NCI-H510A (cell line): Measurements from ENCODE around the gene KCTD3.

Source experiments
- DNase-seq: peaks from one replicate; lab custom pipeline; 2025; lab: John Stamatoyannopoulos, UW

KCTD3 gene

GRCh38 chr1:215556996-215557395 lies 10.1 kb upstream of the KCTD3 start:
- no peak for DNase-seq

GRCh38 chr1:215557504-215557903 lies 9.6 kb upstream of the KCTD3 start:
- no peak for DNase-seq

GRCh38 chr1:215557992-215558626 lies 9.0 kb upstream of the KCTD3 start:
- no peak for DNase-seq

- DNase-seq, result no peak
These were observed 591 bp downstream of the KCTD3 start for GRCh38 chr1:215567491-215568298.

- DNase-seq, result no peak
These were observed 1.2 kb downstream of the KCTD3 start for GRCh38 chr1:215568299-215568692.

GRCh38 chr1:215569986-215570824 lies 3.1 kb downstream of the KCTD3 start:
- no peak for DNase-seq

- no peak for DNase-seq
These were observed 14.8 kb downstream of the KCTD3 start for GRCh38 chr1:215581896-215582295.

GRCh38 chr1:215583185-215583749 lies 16.2 kb downstream of the KCTD3 start:
- no peak for DNase-seq

GRCh38 chr1:215584389-215584788 lies 17.3 kb downstream of the KCTD3 start:
- DNase-seq, result no peak

GRCh38 chr1:215589650-215590435 lies 22.7 kb downstream of the KCTD3 start:
- DNase-seq, result no peak

GRCh38 chr1:215590779-215591491 lies 23.8 kb downstream of the KCTD3 start:
- no peak for DNase-seq

- no peak for DNase-seq
These were observed 27.5 kb downstream of the KCTD3 start for GRCh38 chr1:215594640-215595039.

GRCh38 chr1:215595231-215595630 lies 28.1 kb downstream of the KCTD3 start:
- no peak for DNase-seq

GRCh38 chr1:215597961-215598360 lies 30.9 kb downstream of the KCTD3 start:
- no peak for DNase-seq

- DNase-seq, result no peak
These were observed 32.4 kb downstream of the KCTD3 start for GRCh38 chr1:215599418-215600074.

GRCh38 chr1:215600258-215600792 lies 33.2 kb downstream of the KCTD3 start:
- no peak for DNase-seq

GRCh38 chr1:215600867-215601266 lies 33.8 kb downstream of the KCTD3 start:
- no peak for DNase-seq

- DNase-seq, result no peak
These were observed 34.2 kb downstream of the KCTD3 start for GRCh38 chr1:215601276-215601675.

- no peak for DNase-seq
These were observed 36.2 kb downstream of the KCTD3 start for GRCh38 chr1:215603319-215603718.

- no peak for DNase-seq
These were observed 38.0 kb downstream of the KCTD3 start for GRCh38 chr1:215605011-215605621.
